MV-4-11 (cell line): ENCODE results near the gene DUS2.

Experiments used
- DNase-seq: peaks from one replicate; lab custom pipeline; 2025; lab: John Stamatoyannopoulos, UW

Gene DUS2

DNA sequence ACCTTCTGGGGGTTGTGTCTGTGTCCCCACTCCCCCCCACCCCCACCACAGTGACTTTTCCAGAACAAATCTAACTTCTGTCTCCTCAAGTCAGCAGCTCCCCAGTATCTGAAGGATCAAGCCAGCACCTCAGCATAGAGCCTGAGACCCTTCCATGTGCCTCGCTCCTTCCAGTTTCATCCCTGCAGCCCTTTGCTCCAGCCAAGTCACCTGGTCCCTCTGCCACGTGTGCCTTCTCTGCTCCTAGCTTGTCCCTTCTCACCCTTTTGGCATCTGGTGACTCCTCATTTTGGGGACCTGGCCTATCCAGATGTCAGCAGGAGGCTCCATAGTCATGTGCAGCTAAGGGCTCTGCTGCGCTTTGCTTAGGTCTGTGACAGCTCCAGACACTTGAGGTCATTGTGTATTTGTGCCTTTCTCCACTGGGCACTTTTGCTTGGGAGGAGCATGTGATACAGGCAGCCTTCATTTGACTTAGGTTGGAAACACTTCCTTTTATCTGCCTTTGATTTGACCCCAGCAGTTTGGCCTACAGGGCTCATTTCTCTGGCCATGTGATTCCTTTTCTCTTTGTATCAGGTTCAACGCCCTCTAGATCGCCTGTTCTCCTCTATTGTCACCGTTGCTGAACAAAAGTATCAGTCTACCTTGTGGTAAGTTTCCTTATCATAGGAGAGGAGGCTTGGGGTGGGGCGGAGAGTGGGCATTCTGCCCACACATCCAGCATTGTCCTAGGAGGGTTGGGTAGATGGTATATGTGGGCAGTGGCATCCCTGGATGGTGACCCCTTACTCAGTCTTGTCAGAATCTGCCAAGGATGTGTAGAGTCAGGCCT, 55.0 kb downstream of the DUS2 start:
- no peak for DNase-seq

DNA sequence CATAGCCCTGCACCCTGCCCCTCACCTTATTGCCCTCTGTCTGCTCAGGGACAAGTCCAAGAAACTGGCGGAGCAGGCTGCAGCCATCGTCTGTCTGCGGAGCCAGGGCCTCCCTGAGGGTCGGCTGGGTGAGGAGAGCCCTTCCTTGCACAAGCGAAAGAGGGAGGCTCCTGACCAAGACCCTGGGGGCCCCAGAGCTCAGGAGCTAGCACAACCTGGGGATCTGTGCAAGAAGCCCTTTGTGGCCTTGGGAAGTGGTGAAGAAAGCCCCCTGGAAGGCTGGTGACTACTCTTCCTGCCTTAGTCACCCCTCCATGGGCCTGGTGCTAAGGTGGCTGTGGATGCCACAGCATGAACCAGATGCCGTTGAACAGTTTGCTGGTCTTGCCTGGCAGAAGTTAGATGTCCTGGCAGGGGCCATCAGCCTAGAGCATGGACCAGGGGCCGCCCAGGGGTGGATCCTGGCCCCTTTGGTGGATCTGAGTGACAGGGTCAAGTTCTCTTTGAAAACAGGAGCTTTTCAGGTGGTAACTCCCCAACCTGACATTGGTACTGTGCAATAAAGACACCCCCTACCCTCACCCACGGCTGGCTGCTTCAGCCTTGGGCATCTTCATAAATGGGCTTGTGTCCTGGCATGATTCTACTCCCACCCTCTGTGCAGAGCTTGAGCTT, 55.8 kb downstream of the DUS2 start:
- no peak for DNase-seq

DNA sequence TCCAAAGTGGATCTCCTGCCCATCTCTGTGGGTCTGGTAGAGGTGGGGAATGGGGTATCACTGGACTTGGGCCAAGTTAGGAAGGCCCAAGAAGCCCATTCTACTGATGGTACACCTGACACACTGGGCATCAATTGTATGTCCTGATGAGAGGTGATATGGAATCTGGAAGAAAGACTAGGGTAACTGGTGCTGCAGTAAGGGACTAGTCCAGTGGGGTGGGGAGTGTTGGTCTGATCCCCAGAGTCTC, 56.2 kb downstream of the DUS2 start:
- DNase-seq = no peak

DNA sequence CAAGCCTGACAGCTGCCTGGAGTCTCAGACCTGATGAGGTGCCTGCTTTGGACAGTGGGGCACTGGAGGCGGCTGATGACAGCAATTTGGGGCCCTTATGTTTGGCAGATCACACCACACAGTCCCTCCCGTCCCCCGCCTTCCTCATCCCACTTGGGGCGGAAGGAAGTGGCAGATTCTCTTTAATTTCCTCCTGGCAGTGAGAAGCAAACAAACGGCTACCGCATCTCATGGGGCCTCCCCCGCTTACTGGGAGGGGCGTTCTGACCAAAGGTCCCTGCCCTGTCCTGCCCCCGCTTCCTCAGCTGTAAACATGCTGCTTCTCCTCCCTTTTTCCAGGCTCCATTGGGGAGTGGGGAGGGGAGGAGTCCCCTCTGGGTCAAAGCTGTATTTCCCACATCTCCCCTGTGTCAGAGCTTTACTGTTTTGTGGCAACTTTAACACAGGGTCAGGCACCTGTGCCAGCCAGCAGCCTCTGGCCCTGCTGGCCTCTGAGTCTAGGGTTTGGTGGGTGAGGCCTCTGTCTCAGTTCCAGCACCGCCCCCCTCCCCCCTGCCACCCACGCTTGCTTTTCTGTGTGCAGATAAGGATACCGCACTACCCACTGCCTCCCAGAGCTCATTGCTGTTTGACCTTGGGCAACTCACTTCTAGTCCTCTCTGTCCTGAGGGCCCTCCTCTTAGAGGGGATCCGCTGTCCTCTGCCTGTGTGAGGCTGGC, 56.7 kb downstream of the DUS2 start:
- peak; percentile 96 for DNase-seq

DNA sequence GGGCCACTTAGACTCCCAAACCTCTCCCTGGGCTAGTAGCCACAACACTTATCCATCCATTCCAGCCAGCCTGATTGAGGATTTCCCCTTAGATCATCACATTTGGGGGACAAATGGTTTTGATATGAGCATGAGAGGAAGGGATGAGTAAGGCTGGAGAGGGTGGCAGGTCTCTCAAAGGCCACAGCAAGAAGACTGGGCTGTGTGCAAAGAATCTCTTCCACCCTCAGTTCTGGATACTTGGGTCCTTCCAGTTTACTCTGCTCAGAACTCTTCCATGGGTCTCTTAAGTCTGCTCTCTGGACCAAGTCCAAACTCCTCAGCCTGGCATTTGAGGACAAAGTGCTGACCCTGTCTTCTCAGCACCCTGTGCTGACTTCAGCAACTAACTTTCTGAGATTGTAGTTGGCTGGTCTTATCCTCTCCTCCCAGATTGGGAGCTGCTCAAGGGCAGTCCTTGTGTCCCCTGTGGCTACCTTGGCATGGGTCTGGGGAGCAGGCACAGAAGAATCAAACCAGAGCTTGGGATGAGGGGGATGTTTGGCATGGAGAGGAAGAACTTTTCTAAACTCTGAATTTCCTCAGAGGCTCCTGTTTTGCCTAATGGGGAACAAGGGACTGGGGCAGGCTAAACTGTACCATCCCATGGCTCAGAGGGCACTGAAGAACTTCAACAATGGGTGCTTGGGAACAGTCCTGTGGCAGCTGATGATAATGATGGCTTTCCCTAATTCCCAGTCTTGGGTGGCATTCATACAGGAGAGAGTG, 59.0 kb downstream of the DUS2 start:
- DNase-seq = no peak

DNA sequence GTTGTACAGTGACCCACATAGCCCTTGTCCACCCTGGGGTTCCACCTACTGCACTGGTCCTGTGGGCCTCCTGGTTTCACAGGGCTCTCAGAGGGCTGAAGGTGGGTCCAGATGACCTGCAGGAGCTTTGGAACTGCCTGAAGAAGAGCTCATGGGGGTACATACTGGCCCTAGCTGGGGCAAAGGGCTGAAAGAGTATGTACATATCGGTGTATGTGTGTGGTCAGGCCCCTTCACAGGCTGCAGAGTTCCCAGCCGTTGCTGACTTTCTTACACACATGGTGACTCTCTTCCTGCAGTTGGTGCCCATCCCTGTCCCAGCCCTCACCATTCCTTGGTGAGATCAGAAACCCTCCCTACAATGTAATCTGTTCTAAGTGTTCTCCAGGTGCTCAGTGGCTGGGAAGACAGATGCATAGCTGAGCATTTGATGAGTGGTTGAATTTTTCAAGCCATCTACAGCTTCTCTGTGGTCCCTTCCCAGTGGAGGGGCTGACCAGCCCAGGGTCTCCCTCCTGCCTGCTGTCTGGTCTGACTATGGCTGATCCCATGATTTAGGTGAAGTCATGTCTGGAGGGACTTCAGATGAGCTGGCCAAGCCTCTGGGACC, 59.6 kb downstream of the DUS2 start:
- DNase-seq = no peak

DNA sequence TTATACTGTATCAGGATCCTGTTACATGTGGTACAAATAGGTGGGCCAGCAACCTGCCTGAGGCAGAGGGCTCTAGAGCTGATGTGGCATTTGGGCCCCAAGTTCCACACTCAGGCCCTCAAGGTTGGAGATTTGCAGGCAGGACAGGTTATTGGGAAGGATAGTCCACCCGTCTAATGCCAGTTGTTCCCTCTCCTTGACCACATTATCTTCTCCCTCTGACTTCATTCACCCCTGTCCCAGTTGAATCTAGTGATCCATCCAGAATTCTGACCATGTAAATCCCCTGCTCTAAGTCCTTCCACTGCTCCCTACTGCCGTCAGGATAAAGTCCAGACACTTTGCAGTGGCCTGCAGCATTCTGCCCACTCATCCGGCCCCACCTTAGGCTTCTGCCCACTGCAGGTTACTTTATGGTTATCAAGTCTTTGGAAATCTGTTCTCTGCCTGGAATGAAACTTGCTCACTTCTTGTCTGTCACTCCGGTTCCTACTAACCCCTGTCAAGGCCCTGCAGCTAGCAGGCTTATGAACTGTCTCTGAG, 60.2 kb downstream of the DUS2 start:
- DNase-seq = no peak

DNA sequence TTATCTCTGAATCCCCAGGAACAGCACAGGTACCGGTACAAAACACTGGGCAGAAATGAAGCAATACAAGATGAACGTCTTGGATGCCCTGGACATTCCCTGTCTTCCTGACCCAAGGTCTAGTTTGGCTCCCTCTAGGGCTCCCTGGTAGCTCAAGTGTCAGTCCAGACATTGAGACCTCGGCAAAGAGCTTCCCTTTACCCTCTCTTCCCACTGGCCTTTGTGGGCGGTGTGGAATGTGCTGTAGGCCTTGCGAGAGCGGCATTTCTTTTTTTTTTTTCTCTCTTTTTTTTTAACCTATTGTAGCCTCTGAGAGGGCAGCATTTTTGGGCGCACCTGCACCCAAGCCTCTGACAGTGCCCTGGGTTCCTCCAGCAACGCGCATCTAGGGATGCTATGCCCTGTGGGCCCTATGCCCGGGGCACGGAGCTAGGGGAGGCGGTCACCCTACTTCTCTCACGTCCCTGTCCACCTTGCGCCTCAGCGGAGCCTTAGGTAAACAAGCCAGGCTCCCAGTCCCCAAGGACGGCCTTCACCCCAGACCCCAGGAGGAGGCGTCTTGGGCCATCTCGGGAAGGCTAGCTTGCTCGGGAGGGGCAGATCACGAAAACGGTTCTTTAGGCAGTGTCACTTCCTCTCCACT, 60.9 kb downstream of the DUS2 start:
- DNase-seq = peak; percentile 65

DNA sequence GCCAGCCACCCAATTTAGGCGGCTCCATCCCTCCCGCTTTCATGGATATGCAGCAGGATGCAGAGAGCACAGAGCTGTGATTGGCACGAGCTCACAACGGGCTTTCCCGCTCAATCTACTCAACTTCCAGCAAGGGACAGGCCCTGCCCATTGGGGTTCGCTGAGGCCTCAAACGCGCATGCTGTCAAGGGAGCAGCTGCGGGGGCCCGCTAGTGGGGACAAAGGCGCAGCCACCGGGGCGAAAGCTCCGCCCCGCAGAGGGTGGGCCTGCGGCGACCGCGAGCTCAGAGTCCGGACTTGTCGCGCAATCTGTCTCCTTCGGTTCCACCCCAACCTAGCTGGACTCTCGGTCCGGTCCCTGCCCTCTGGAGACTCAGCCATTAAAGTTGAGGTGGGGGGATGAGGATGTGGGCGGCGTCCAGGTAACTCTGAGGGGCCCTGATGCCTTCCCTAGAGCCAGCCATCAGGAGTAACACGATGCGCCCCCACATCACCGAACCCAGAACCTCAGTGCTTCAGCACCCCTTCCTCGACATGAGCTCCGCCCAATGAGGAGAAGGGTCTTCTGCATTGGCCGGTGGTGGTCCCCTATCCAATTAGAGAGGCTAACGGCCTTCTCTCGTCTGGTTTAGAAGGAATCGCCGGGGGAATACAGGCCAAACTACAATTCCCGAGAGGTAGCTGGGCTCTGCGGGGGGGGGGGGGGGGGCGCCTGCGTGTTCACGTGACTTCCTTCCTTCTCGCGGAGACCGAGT, 61.6 kb downstream of the DUS2 start:
- DNase-seq = peak; percentile 94

DNA sequence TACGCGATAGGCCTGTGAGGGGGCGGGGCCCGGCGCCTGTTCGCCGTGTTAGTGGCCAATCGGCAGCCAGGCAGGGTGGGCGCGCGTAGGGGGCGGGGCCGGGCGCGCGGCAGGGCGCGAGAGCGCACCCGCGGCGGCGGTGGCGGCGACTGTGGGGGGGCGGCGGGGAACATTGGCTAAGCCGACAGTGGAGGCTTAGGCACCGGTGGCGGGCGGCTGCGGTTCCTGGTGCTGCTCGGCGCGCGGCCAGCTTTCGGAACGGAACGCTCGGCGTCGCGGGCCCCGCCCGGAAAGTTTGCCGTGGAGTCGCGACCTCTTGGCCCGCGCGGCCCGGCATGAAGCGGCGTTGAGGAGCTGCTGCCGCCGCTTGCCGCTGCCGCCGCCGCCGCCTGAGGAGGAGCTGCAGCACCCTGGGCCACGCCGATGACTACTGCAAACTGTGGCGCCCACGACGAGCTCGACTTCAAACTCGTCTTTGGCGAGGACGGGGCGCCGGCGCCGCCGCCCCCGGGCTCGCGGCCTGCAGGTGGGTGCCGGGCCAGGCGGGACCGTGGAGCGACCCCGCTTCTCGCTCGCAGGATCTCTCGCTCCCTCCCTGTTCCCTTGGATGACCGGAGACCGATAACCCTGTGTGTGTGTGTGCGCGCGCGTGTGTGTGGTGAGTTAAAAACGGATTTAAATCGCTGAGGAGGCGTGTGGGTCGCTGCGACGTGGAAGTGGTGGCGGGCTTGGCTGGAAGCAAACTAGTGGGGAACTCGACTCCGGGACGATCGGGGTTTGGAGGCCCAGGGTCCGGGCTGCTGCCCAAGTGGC, 62.4 kb downstream of the DUS2 start, which contains the start of gene NFATC3:
NFATC3 (plus strand) TSS at position 112 of the 813 bp plus-strand sequence; CDS start at position 424, 312 bp downstream.
- DNase-seq = peak; percentile 96

DNA sequence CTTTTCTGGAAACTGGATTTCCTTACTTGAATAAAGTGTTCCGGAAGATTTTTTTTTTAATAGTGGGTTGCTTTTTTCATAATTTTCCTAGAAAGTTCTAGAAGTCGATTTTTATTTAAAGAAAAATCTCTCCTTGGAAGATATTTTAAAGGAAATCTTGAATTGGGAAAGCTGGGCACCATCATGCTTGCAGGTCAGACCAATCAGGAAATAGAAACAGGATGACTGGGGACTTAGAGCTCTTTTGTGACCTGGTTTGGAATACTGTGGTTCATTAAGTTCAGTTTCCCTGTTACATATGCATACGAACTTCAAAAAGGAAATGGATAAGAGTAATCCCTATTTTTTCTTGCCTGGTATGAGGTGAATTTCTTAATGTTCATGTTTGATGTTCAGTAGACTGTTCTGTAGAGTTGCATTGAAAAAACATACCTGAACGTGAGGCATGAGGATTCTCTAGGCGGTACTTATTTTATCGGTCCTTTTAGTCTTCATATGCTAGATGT, 63.3 kb downstream of the DUS2 start:
- DNase-seq = no peak

DNA sequence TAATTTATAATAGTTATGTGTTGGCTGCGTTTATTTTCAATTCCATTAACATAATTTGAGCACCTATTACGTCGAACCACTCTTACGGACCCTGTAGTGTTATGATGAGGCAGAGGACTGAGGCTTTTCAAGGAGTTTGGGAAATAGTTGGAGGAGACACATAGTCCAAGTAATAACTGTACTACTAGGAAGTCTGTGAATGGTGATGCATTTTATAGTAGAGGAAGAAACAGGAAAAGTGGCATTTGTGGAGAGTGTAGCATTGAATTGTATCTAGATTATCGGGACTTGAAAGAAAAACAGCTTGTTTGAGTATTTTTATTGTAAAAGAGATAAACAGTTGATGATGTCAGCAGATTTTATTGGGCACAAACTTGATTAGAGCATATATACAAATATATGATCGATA, 63.8 kb downstream of the DUS2 start:
- no peak for DNase-seq

DNA sequence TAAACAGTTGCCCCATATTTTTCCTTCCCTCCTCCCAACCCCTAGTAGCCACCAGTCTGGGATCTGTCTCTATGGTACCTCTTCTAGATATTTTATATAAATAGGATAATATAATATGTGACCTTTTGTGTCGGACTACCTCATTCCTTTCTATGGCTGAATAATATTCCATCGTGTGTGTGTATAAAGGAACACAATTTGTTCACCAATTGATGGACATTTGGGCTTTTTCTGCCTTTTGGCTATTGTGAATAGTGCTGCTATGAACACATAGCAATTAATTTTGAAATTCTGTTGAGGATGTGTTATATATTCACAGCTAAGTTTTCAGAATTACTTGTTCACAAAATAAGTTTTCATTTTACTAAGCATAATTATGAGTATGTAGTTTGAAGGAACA, 64.6 kb downstream of the DUS2 start:
- DNase-seq = no peak

DNA sequence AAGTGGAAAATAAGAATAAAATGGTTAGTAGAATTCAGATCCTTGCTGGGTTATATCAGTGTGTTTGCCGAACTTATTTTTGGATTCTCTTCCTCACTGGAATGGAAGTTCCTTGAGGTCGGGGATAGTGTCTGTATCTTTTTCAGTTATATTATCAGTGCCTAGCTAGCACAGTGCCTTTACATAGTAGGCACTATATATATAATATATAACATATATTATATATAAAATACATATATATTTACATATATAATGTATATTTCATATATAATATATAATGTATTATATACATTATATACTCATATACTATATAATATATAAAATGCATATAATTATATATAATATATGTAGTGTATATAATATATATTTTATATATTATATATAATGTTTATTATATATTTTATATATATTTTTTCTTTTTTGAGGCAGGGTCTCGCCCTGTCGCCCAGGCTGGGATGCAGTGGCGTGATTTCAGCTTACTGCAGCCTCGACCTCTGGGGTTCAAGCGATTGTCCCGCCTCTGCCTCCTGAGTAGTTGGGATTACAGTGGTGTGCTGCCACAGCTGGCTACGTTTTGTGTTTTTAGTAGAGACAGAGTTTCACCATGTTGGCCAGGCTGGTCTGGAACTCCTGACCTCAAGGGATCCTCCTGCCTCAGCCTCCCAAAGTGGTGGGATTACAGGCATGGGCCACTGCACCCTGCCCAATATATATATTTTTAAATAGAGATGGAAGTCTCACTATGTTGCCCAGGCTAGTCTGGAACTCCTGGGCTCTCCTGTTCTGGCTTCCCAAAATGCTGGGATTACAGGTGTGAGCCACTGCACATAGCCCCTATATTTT, 65.3 kb downstream of the DUS2 start:
- no peak for DNase-seq

DNA sequence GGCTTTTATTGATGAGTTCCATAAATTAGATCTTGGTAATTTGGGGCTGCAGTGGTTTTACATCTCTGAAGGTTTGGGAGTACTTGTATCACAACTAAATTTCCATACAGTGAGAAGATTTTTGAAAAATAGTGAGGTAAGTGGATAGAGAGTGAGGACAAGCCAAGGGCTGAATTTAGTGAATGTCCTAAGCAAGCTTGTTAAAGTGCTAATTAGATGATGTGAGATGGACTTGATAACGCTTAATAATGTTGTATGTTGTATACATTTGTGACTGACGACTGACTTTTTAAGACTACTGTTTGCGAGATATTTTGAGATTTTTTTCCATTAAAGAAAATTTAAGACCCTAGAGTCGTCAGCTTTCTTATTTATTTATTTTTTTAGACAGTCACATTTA, 66.0 kb downstream of the DUS2 start:
- no peak for DNase-seq

DNA sequence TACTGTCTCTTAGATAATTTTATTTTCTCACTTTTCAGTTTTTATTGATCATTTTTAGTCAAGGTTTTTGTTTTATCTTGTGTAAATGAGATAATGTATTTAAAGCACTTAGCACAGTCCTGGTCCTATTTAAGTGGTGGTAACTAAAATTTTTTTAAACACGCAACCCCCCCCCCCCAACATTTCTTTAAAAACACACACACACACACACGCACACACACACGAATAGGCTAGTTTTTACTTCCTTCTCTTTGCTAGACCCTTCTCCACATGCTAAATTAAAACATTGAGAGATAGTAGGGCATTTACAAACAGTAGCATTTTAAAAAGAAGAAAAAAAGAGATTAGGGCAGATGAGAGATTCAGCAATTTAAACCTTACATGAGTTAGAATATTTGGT, 67.0 kb downstream of the DUS2 start:
- peak; percentile 45 for DNase-seq

DNA sequence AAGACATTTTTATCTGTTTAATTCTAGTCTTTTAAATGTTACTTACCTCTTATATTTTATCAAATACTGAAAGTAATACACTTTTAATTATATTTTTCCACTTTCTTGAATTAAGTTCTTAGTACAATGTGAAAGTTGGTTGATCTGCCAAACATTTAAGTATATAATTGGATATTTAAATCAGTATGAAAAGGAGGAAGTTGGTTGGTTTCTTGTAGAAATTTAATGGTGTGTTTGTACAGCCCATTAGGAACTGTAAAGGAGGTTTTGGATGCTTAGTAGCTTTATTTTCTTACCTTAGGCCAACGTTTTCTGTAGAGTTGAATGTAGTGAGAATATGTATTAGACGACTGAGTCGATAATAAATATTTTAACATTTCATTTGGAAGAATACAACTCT, 67.4 kb downstream of the DUS2 start:
- DNase-seq = peak; percentile 59
